Mesodermal cell (in vitro differentiated cells): ENCODE measurements around the gene PPP3CA.

Experiments
- H3K27ac ChIP-seq: 2 replicates; pipeline ENCODE4 v1.7.0; 2013; ENCODE audit warnings: mild to moderate bottlenecking, low read depth, low read length, moderate library complexity; ENCODE audit not compliant: severe bottlenecking
- H3K36me3 ChIP-seq: 2 replicates; pipeline ENCODE4 v1.7.1; 2013; ENCODE audit warnings: mild to moderate bottlenecking, low read length, moderate library complexity; ENCODE audit not compliant: control insufficient read depth, insufficient read depth
- H3K4me1 ChIP-seq: one replicate; pipeline ENCODE4 v1.7.1; 2013; ENCODE audit warnings: mild to moderate bottlenecking, low read length; ENCODE audit not compliant: insufficient read depth, control insufficient read depth, poor library complexity, severe bottlenecking
- H3K4me3 ChIP-seq: 2 replicates; pipeline ENCODE4 v1.7.0; 2013; ENCODE audit warnings: low read length, control low read depth, mild to moderate bottlenecking; ENCODE audit not compliant: insufficient read depth, poor library complexity, severe bottlenecking; ENCODE audit errors: extremely low read depth
- H3K9me3 ChIP-seq: 2 replicates; pipeline ENCODE4 v1.7.1; 2013; ENCODE audit warnings: mild to moderate bottlenecking, low read length, moderate library complexity; ENCODE audit not compliant: control insufficient read depth
- WGBS, 2 experiments: methylation state at CpG; one replicate each; pipeline ENCODE4 v1.1.5; 2013; ENCODE audit warnings: missing lambda C conversion rate in 2 of 2; ENCODE audit not compliant: insufficient coverage in 2 of 2; 5-methylcytosine and 5-hydroxymethylcytosine counted together

Gene PPP3CA

GRCh38 chr4:101211146-101211553 is 136.2 kb downstream of the PPP3CA start:
- Histone ChIP-seq H3K4me1 (no peaks in the 10 kb centered on the region), H3K36me3 (no peaks in the 10 kb centered on the region), H3K9me3 (no peaks in the 10 kb centered on the region), H3K4me3 (no peak overlapping the region), H3K27ac (no peak overlapping the region)

- no peak overlapping the region for H3K4me3 ChIP-seq
- H3K27ac ChIP-seq: no peak overlapping the region
- no peaks in the 10 kb centered on the region for H3K36me3 ChIP-seq
- H3K9me3 ChIP-seq: no peaks in the 10 kb centered on the region
- no CpG with 5 or more reads among the region's 1 CpG for WGBS, 2 experiments
- H3K4me1 ChIP-seq: no peaks in the 10 kb centered on the region
Observed at GRCh38 chr4:101210331-101210730, 137.0 kb downstream of the PPP3CA start.

- WGBS, 2 experiments: no CpG with 5 or more reads among the region's 4 CpGs
- H3K27ac ChIP-seq: no peak overlapping the region
- H3K4me3 ChIP-seq: no peak overlapping the region
- no peaks in the 10 kb centered on the region for H3K4me1 ChIP-seq
- H3K36me3 ChIP-seq: no peaks in the 10 kb centered on the region
- no peaks in the 10 kb centered on the region for H3K9me3 ChIP-seq
Observed at GRCh38 chr4:101208171-101208570, 139.2 kb downstream of the PPP3CA start.

GRCh38 chr4:101205916-101206315 is 141.4 kb downstream of the PPP3CA start:
- WGBS, 2 experiments: 63 to 81% methylated on average over 2 to 3 of the region's 3 CpGs

GRCh38 chr4:101201421-101201820 is 145.9 kb downstream of the PPP3CA start:
- WGBS, 2 experiments: 87 to 92% methylated on average over 2 of the region's 2 CpGs
- Histone ChIP-seq H3K4me3 (no peak overlapping the region), H3K27ac (no peak overlapping the region), H3K36me3 (no peaks in the 10 kb centered on the region), H3K4me1 (peaks cover 7% of the 10 kb centered on the region), H3K9me3 (no peaks in the 10 kb centered on the region)

More at GRCh38 chr4:101205916-101206315, 141.4 kb downstream of the PPP3CA start:
- Histone ChIP-seq H3K4me1 (no peaks in the 10 kb centered on the region), H3K4me3 (no peak overlapping the region), H3K9me3 (no peaks in the 10 kb centered on the region), H3K27ac (no peak overlapping the region), H3K36me3 (no peaks in the 10 kb centered on the region)

- H3K4me1 ChIP-seq: peaks cover 7% of the 10 kb centered on the region
- no peaks in the 10 kb centered on the region for H3K9me3 ChIP-seq
- H3K27ac ChIP-seq: peak overlapping the region; percentile 32
- H3K4me3 ChIP-seq: no peak overlapping the region
- H3K36me3 ChIP-seq: no peaks in the 10 kb centered on the region
- whole genome bisulfite sequencing, 2 experiments: 59 to 80% methylated on average over 1 to 3 of the region's 4 CpGs
Observed at GRCh38 chr4:101200561-101200960, 146.8 kb downstream of the PPP3CA start.

- 83 to 91% methylated on average over 1 of the region's 3 CpGs for WGBS, 2 experiments
- peaks cover 7% of the 10 kb centered on the region for H3K4me1 ChIP-seq
- no peak overlapping the region for H3K27ac ChIP-seq
- no peaks in the 10 kb centered on the region for H3K36me3 ChIP-seq
- no peak overlapping the region for H3K4me3 ChIP-seq
- no peaks in the 10 kb centered on the region for H3K9me3 ChIP-seq
Observed at GRCh38 chr4:101199507-101200285, 147.6 kb downstream of the PPP3CA start.

GRCh38 chr4:101198682-101199339 is 148.5 kb downstream of the PPP3CA start:
- no peak overlapping the region for H3K27ac ChIP-seq
- H3K9me3 ChIP-seq: no peaks in the 10 kb centered on the region
- peaks cover 7% of the 10 kb centered on the region for H3K4me1 ChIP-seq
- 92 to 96% methylated on average over 3 of the region's 4 CpGs for WGBS, 2 experiments
- H3K4me3 ChIP-seq: no peak overlapping the region
- H3K36me3 ChIP-seq: no peaks in the 10 kb centered on the region

- Histone ChIP-seq H3K9me3 (no peaks in the 10 kb centered on the region), H3K27ac (no peak overlapping the region), H3K36me3 (no peaks in the 10 kb centered on the region), H3K4me3 (no peak overlapping the region), H3K4me1 (peaks cover 8% of the 10 kb centered on the region)
- WGBS, 2 experiments: no CpG with 5 or more reads among the region's 4 CpGs
Observed at GRCh38 chr4:101197350-101197749, 150.0 kb downstream of the PPP3CA start.

GRCh38 chr4:101192244-101192643 is 155.1 kb downstream of the PPP3CA start:
- no peaks in the 10 kb centered on the region for H3K9me3 ChIP-seq
- H3K4me1 ChIP-seq: peaks cover 12% of the 10 kb centered on the region
- H3K4me3 ChIP-seq: no peak overlapping the region
- no peaks in the 10 kb centered on the region for H3K36me3 ChIP-seq
- H3K27ac ChIP-seq: no peak overlapping the region
